Measurements from ENCODE around the gene SIN3B.

DNA sequence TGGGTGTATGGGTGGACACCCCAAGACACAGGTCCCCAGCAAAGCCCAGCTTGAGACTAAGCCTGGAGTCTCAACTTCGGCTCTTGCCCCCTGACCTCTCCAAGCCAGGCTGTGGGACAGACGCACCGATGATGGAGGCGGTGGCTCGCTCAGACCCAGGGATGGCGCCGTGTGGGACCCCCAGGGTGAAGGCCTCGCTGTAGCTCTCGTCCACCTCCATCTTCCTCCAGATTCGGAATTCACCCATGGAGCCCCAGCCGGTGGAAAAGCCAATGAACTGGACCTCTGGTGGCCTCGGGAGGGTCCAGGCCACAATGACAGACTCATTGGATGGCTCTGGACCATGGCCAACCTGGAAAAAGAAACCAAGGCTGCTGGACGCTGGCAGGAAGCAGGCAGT lies 98.7 kb downstream of the SIN3B start:
- TF ChIP-seq, protein P1, sequence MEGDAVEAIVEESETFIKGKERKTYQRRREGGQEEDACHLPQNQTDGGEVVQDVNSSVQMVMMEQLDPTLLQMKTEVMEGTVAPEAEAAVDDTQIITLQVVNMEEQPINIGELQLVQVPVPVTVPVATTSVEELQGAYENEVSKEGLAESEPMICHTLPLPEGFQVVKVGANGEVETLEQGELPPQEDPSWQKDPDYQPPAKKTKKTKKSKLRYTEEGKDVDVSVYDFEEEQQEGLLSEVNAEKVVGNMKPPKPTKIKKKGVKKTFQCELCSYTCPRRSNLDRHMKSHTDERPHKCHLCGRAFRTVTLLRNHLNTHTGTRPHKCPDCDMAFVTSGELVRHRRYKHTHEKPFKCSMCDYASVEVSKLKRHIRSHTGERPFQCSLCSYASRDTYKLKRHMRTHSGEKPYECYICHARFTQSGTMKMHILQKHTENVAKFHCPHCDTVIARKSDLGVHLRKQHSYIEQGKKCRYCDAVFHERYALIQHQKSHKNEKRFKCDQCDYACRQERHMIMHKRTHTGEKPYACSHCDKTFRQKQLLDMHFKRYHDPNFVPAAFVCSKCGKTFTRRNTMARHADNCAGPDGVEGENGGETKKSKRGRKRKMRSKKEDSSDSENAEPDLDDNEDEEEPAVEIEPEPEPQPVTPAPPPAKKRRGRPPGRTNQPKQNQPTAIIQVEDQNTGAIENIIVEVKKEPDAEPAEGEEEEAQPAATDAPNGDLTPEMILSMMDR (IDR thresholded peaks at IDR 0.05), result no peak
- TF ChIP-seq EP300 (IDR thresholded peaks at IDR 0.05) (no peak), POLR2AphosphoS5 (IDR thresholded peaks at IDR 0.05) (no peak)

Data from esophagus muscularis mucosa (tissue), 4 donors.